GM11168 (cell line): ENCODE data around the gene VASH1.

ENCODE experiments used
- in situ Hi-C: fragments of 300-500 bp; cut with MboI; formaldehyde crosslinking; loops from one replicate; pipeline ENCODE4 v1.12.0; 2022; ENCODE audit warnings: low sequenced_read_pairs; ENCODE audit not compliant: unreplicated experiment

Gene VASH1

GRCh38 chr14:76826122-76826521 lies 64.9 kb downstream of the VASH1 start, which contains the start of gene LRRC74A:
TSS of gene LRRC74A (plus strand) at chr14:76826408. CDS start at chr14:76826698, 290 bp downstream.
- in situ Hi-C loops = no loop called here

- in situ Hi-C loops = no loop called here
These were observed 66.5 kb downstream of the VASH1 start for GRCh38 chr14:76827696-76828296.

GRCh38 chr14:76828339-76829012 lies 67.2 kb downstream of the VASH1 start:
- in situ Hi-C loops = no loop called here

- in situ Hi-C loops = no loop called here
These were observed 67.7 kb downstream of the VASH1 start for GRCh38 chr14:76829013-76829365.

- in situ Hi-C loops = no loop called here
These were observed 68.6 kb downstream of the VASH1 start for GRCh38 chr14:76829650-76830421.

GRCh38 chr14:76830556-76830955 lies 69.3 kb downstream of the VASH1 start:
- in situ Hi-C loops = no loop called here

GRCh38 chr14:76832503-76832988 lies 71.3 kb downstream of the VASH1 start:
- in situ Hi-C loops = no loop called here
